ENCODE data around the gene RBAK.

Gene RBAK

DNA sequence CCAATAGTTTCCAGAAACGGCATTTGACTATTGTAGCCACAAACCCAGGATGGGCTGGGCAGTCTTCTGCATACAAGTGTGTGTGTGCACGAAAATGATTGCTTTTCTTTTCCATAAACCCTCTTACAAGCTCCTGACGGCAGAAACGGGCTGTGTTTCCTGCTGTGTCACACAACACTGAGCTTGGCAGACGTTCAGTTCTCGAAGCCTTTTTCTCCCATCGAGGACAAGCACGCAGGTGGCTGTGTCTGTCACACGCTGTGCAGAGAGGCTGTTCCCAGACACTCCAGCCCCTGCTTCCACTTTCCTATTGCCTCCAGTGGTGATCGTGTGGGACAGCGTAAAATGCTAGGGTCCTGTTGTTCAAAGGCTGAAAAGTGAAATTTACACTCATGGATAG, 32.1 kb downstream of the RBAK start:
- no peak for TF ChIP-seq EZH2 (IDR thresholded peaks at IDR 0.05; ENCODE audit: borderline replicate concordance, low read length)
- no peak for TF ChIP-seq CTCF (IDR thresholded peaks at IDR 0.05; ENCODE audit: low read length)
- Histone ChIP-seq H3K36me3 (ENCODE audit: insufficient read depth, low read length) (no peaks in the 10 kb centered on the region), H3K9ac (ENCODE audit: low read length) (no peak overlapping the region), H3K4me2 (ENCODE audit: low read length) (no peak overlapping the region), H2AFZ (ENCODE audit: low read length) (no peak overlapping the region), H3K9me2 (ENCODE audit: low read depth, low read length) (no peaks in the 10 kb centered on the region), H3K79me2 (ENCODE audit: insufficient read depth, low read length) (no peaks in the 10 kb centered on the region), H3F3A (ENCODE audit: insufficient read depth, low read length) (no peaks in the 10 kb centered on the region), H3K27ac (ENCODE audit: low read depth, low read length, poor library complexity, severe bottlenecking) (no peak overlapping the region), H3K4me1 (ENCODE audit: insufficient read depth, low read length, severe bottlenecking) (no peaks in the 10 kb centered on the region), H3K4me3 (ENCODE audit: low read depth, low read length, poor library complexity, severe bottlenecking) (no peak overlapping the region), H4K20me1 (ENCODE audit: insufficient read depth, low read length) (no peaks in the 10 kb centered on the region), H3K27me3 (ENCODE audit: insufficient read depth, low read length) (no peaks in the 10 kb centered on the region), H3K9me3 (ENCODE audit: low read length) (no peaks in the 10 kb centered on the region)

DNA sequence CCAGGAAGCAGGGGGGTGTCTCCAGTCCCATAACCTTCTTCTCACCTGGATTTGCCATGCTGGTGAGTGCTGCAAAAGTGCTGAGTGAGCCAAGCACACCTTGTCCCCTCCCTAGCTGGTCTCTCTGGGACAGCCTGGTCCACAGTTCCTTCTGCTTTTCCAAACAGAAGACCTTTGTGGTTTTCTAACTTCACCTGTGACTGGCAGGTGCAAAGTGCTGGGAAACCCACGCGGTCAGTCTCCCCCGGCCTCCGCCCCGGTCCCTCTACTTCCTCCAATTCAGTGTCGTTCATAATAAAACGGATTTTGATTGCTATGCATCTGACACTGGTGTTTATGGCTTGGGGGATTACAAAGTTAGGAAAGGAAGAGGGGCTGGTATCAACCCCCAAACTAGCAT, 37.1 kb downstream of the RBAK start:
- TF ChIP-seq EZH2 (IDR thresholded peaks at IDR 0.05; ENCODE audit: borderline replicate concordance, low read length) (no peak), CTCF (IDR thresholded peaks at IDR 0.05; ENCODE audit: low read length) (no peak)
- Histone ChIP-seq H3K9me3 (ENCODE audit: low read length) (no peaks in the 10 kb centered on the region), H3K79me2 (ENCODE audit: insufficient read depth, low read length) (no peaks in the 10 kb centered on the region), H2AFZ (ENCODE audit: low read length) (no peak overlapping the region), H4K20me1 (ENCODE audit: insufficient read depth, low read length) (no peaks in the 10 kb centered on the region), H3K4me2 (ENCODE audit: low read length) (no peak overlapping the region), H3K27ac (ENCODE audit: low read depth, low read length, poor library complexity, severe bottlenecking) (no peak overlapping the region), H3K9me2 (ENCODE audit: low read depth, low read length) (no peaks in the 10 kb centered on the region), H3K36me3 (ENCODE audit: insufficient read depth, low read length) (no peaks in the 10 kb centered on the region), H3K9ac (ENCODE audit: low read length) (no peak overlapping the region), H3F3A (ENCODE audit: insufficient read depth, low read length) (no peaks in the 10 kb centered on the region), H3K4me3 (ENCODE audit: low read depth, low read length, poor library complexity, severe bottlenecking) (no peak overlapping the region), H3K4me1 (ENCODE audit: insufficient read depth, low read length, severe bottlenecking) (no peaks in the 10 kb centered on the region), H3K27me3 (ENCODE audit: insufficient read depth, low read length) (no peaks in the 10 kb centered on the region)

DNA sequence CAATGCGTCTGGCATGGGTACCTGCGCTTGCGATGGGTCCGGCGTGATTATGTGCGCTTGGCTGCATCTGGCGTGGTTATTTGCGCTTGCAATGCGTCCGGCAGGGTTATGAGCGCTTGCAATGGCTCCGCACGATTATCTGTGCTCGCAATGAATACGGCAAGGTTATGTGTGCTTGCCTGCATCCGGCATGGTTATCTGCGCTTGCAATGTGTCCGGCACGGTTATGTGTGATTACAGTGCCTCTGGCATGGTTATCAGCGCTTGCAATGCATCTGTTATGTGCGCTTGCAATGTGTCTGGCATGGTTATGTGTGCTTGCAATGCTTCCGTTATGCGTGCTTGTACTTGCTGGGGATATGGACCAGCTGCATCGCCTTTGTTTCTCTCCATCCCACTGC, 37.7 kb downstream of the RBAK start:
- Histone ChIP-seq H3K4me2 (ENCODE audit: low read length) (no peak overlapping the region), H3K4me3 (ENCODE audit: low read depth, low read length, poor library complexity, severe bottlenecking) (no peak overlapping the region), H3K36me3 (ENCODE audit: insufficient read depth, low read length) (no peaks in the 10 kb centered on the region), H2AFZ (ENCODE audit: low read length) (no peak overlapping the region), H4K20me1 (ENCODE audit: insufficient read depth, low read length) (no peaks in the 10 kb centered on the region), H3K9ac (ENCODE audit: low read length) (no peak overlapping the region), H3K79me2 (ENCODE audit: insufficient read depth, low read length) (no peaks in the 10 kb centered on the region), H3K9me3 (ENCODE audit: low read length) (no peaks in the 10 kb centered on the region), H3K9me2 (ENCODE audit: low read depth, low read length) (no peaks in the 10 kb centered on the region), H3K27me3 (ENCODE audit: insufficient read depth, low read length) (no peaks in the 10 kb centered on the region), H3K4me1 (ENCODE audit: insufficient read depth, low read length, severe bottlenecking) (no peaks in the 10 kb centered on the region), H3F3A (ENCODE audit: insufficient read depth, low read length) (no peaks in the 10 kb centered on the region), H3K27ac (ENCODE audit: low read depth, low read length, poor library complexity, severe bottlenecking) (no peak overlapping the region)
- TF ChIP-seq EZH2 (IDR thresholded peaks at IDR 0.05; ENCODE audit: borderline replicate concordance, low read length) (no peak), CTCF (IDR thresholded peaks at IDR 0.05; ENCODE audit: low read length) (no peak)
